Activated CD8-positive, alpha-beta memory T cell treated with anti-CD3 and anti-CD28 coated beads for 24 hours (primary cell): ENCODE measurements around the gene ICAM3.
A peak's percentile ranks its signal among the peaks of the same experiment; 100 is the strongest.
"Not testable (repeated sequence)": the region's sequence is repeated elsewhere in the genome, so short reads cannot be mapped to it uniquely, and the experiment has no call there.

Source experiments
- DNase-seq: peaks from one replicate; pipeline ENCODE4 v3.0.0-alpha.2; 2020

ICAM3 gene

DNA sequence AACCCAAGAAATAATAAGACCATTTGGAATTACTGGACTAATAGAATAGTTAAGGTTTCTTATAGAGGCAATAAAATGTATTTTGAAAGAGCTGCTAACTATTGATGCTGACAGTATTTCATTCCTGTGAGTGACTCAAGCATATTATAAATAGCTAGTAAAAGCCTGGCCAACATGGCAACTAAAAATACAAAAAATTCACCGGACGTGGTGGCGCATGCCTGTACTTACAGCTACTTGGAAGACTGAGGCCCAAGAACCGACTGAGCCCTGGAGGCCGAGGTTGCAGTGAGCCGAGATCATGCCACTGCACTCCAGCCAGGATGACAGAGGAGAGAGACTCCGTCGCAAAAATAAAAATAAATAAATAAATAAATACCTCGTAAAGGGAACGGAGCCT lies 5.4 kb upstream of the ICAM3 start:
- DNase-seq, result no peak

DNA sequence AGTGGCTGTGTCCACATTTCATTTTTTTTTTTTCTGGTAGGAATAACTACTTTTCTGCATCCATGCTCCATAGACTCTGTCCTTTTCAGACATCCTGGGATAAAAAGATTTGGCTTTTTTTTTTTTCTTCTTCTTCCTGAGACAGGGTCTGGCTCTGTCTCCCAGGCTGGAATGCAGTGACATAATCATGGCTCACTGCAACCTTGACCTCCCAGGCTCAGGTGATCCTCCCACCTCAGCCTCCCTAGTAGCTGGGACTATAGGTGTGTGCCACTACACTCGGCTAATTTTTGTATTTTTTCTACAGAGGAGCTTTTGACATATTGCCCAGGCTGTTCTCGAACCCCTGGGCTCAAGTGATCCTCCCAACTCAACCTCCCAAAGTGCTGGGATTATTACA lies 4.1 kb upstream of the ICAM3 start:
- no peak for DNase-seq

DNA sequence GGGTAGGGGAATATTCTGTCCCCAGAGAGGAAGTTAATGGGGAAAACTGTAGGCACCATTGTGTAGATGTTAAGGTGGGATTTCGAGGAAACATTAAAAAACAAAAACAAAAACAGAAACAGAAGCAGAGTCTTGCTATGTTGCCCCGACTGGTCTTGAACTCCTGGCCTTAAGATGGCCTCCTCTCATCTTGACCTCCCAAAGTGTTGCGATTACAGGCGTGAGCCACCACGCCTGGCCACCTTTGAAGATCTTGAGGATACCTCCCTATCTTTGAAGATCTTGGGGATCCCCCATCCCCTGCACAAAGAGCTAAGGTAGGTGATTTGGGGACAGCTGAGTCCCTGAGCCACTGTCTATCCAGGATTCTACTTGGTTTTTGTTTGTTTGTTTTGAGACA lies 553 bp upstream of the ICAM3 start:
- DNase-seq, result no peak

DNA sequence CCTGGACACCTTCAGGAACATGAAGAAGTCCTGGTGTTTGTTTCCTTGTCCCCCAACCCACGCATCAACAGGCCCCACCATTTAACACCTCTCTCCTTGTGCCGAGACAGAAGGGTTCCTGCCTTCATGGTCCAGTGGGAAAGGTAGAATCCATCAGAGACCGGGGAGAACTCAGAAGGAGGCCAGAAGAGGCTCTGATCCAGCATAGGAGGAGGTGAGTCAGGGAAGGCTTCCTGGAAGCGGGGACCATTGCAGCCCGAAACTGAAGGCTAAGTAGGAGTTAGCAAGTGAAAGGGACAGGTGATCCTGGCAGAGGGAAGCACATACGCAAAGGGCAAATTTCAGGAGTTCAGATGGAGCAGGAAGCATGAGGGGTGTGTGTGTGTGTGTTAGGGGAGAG lies 484 bp downstream of the ICAM3 start:
- DNase-seq, result no peak

DNA sequence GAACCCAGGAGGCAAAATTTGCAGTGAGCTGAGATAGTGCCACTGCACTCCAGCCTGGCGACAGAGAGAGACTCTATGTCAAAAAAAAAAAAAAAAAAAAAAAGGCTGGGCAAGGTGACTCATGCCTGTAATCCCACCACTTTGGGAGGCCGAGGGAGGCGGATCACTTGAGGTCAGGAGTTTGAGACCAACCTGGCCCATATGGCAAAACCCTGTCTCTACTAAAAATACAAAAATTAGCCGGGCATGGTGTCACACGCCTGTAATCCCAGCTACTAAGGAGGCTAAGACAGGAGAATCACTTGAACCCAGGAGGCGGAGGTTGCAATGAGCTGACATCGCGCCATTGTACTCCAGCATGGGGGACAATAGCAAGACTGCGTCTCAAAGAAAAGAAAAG lies 2.7 kb downstream of the ICAM3 start:
- DNase-seq, result not testable (repeated sequence)

DNA sequence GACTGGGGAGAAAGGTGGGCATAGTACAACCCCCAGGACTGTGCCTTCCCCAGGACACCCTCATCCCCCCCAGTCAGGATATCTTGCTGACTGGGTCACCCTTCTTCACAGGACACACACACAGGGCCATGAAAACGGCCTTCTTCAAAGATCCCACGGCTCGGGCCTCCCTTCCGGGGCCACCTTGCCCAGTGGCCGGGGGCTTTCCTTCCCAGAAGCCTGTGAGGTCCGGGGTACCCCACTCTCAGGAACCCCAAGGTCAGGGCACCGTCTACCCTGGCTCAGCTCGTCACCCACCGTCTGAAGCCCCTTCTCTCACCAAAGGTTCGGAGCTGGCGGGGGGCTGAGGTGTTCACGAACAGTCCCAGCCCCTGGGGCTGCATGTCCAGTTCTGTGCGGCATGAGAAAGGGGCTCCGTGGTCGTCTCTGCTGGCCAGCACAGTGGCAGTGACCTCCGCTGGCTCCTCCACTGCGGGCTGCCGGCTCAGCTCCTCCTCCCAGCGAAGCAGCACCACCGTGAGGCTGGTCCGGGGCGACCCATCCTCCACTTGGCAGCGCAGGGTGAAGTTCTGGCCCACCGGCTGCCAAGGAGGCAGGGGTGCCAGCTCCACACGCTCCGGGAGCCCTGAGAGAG lies 4.0 kb downstream of the ICAM3 start:
- DNase-seq, result no peak

DNA sequence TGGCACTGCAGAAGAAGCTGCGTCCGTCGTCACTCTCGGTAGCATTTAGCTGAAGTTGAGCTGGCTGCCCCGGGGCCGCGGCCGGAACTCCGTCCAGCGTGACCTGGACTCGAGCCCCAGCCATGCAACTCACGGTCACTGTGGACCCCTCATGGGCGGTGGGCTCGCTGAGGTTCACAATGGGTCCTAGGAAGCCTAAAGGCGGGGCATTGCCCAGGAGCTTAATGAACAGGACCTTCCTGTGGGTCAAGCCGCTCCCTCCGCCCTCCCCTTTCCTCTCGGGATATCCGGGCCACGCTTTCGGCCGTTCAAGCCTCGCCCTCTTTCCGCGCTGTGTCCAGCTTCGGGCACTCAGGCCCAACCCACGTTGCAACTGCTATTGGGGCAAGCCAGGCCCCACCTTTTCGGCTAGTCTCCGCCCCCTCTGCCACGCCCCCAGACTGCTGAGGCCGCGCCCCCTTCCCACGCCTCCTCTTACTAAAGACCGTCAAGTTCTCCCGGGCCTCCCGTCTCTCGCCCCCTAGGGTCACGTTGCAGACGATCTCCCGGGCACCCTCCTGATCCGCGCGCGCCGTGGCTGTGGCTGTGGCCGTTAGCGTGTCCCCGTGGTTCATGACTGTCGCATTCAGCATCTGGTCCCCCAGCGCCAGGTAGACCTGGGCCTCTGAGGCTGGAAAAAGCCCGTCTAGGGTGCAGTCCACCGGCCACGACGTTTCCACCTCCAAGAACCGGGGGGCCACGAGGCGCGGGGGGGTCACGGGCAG lies 4.7 kb downstream of the ICAM3 start:
- peak; percentile 77 for DNase-seq

DNA sequence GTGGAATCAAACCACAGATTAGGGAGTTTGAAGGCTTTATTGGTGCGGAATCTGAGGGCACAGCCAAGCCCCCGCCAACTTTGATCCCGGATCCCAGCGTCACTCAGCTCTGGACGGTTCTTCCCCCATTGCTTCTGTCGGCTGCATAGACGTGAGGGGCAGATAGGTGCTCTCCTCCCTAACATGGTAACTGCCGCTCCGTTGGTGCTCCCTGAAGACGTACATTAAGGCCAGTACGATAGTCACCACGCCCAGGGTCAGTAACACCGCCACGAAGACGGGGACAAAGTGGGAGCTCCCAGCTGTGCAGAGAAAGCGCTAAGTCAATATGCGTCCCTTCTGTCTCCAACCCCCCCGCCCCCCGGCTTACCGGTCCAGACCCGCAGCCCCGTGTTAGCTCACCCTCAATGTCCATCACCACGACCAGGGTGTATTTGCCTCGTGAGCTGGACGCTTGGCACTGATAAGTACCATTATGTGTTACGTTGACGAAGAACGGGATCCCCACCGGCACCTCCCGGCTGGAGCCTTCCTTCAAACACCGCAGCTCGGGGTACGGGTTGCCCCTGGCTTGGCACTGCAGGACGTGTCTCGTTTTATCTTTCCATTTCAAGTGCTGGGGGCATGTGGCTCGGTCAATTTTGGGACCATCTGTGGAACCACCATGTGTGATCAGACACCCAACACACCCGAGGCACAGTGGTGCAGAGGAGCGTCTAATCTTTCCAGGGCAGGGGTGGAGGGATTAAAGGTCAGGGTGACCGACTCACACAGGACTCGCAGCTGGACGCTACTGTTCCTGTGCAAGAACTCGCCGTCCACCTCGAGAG lies 5.5 kb downstream of the ICAM3 start:
- DNase-seq, result no peak

DNA sequence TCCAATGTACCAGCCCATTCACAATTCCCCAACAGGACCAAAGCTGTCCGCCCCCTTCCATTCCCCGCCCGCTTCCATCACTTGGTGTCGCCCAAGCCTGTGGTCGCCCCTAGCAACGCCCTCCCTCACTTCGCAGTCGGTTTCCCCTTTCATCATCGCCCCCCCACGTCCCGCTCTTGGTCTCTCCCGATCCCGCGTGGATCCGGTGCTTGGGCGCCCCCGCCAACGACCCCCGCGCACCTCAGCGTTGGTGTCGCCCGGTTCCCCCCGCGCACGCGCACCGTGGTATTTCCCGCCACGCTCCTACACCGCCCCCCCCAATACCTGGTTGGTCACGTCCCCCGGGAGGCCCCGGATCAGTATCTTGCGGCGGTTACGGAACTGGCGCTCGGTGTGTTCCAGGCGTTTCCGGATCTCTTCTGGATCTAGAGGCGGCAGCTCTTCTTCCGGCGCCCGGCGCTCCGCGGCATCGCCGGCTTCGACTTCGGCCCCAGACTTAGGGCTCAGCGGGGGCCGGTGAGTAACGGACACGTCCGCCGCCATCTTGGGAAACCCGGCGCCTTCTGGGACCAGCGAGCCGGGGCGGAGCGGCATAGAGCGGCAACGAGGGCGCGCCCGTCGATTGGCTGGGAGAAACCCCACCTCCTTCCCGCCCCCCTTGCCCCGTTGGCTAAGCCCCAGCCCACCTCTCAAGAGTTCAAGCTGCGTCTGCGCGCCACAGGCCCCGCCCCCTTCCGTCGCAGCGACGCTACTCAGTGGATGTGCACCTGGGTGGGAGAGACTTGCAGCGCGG lies 6.3 kb downstream of the ICAM3 start, which contains the start of gene RAVER1:
TSS of gene RAVER1 (minus strand) at position 565 of the 793 bp plus-strand sequence. CDS start at position 543, 22 bp downstream.
- peak; percentile 97 for DNase-seq

DNA sequence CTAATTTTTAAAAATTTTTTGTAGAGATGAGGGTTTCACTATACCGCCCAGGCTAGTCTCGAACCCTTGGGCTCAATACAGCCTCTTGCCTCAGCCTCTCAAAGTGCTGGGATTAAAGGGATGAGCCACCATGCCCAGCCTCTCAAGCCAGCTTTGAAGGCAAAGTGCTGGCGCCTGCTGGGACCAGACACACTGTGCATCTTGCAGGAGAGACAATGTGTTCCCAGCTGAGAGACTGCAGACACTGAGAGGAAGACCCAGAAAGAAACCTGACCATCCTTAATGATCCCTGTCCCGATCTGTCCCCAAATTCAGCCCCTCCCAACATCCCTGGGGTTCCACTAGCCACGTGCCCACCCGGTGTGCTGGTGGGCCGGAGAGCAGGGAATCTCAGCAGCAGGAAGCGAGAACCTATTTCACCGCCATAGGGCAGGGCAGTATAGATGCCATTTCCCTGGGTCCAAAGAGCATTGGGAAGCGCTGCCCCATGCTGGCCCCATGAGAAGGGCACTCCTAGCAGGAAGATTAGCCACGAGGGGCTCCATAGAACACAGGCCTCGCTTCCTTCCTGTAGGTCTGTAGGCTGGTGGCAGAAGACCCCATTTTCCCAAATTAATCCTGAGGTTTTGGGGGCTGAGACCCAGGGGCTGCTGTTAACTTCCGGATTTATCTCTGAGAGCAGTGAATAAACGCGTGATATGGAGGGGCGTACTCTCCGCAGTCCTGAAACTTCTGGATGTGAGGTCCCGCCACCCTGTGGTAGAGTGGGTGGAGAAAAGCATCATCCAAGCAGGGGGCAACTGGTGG lies 7.1 kb downstream of the ICAM3 start:
- no peak for DNase-seq

DNA sequence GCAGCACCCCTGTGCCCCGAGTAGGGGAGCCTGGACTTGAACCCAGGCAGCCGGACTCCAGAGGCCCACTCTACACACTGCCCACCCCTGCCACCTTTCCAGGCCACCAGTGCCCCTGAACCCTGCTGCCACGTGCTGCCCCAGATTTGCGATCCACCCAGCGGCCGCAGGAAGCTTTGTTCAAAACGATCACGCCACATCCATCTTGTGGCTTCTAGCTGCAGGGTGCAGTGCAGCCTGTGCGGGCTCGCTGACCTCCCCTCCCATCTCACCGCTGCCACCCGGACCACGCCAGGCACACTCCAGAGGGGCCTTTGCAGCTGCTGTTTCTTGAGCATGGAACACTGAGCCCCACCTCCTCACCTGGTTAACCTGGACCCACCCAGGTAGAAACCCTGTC lies 9.9 kb downstream of the ICAM3 start:
- DNase-seq, result no peak

DNA sequence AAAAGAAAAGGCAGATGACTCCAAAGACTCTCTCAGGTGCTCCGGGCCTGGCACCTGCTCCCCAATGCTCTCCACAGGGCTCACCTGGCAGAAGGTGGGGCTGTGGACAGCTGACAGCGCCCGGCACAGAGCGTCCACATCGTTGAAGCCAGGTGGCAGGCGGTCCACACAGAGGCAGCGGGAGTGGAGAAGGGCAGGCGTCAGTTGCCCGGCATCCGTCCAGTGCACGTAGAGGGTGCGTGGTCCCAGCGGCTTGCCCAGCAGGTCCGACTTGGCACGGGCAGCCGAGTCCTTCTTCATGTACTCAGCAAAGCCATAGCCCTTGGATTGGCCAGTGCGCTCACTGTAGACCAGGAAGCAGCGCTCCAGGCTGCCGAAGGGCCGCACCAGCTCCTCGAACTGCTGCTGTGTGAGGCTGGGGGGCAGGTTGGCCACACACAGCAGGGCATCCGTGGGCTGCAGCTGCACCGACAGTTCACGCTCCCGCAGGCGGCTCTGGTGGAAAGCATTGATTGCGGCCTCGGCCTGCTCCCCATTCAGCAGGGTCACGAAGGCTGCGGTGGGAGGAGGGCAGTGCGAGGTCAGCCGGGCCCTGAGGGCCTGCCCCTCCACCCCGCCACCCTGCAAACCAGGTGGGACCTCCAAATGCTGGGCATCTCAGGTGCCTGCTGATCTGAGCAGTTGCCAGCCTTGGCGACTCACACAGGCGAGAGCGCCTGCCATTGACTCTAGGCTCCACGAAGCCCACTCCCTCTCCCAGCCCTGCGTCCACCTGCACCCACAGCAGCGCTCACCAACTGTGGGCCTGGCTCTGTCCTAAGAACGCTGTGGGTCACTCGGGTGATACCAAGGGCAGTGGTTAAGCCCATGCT lies 10.6 kb downstream of the ICAM3 start:
- no peak for DNase-seq

DNA sequence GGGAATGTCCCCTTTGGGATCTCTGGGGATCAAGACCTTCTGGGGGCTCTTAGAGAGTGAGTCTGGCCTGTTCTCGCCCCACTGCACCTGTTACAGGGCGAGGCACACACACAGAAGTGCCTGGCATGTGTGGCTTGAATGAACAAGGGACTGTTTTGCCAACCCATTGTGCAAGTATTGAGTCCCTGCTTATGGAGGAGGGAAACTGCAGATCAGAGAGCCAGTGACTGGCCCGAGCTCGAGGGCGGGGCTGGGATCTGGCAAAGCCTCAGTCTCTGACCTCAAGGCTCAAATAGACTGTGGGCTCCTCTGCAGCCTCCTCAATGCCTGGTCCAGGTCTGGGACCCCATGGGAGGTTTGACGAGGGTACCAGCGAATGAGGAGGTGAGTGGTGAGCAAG lies 11.6 kb downstream of the ICAM3 start:
- no peak for DNase-seq

DNA sequence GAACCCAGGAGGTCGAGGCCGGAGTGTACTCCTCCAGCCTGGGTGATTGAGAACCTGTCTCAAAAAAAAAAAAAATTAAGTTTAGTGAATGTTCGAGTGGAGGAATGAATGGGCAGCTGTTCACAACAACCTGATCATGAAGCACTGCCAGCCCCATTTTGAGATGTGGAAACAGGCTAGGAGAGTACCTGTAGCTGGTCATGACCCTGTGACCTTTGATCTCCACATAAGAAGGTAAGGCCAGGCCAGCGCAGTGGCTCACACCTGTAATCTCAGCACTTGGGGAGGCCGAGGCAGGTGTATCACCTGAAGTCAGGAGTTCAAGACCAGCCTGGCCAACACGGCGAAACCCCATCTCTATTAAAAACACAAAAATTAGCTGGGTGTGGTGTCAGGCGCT lies 13.7 kb downstream of the ICAM3 start:
- DNase-seq, result no peak

DNA sequence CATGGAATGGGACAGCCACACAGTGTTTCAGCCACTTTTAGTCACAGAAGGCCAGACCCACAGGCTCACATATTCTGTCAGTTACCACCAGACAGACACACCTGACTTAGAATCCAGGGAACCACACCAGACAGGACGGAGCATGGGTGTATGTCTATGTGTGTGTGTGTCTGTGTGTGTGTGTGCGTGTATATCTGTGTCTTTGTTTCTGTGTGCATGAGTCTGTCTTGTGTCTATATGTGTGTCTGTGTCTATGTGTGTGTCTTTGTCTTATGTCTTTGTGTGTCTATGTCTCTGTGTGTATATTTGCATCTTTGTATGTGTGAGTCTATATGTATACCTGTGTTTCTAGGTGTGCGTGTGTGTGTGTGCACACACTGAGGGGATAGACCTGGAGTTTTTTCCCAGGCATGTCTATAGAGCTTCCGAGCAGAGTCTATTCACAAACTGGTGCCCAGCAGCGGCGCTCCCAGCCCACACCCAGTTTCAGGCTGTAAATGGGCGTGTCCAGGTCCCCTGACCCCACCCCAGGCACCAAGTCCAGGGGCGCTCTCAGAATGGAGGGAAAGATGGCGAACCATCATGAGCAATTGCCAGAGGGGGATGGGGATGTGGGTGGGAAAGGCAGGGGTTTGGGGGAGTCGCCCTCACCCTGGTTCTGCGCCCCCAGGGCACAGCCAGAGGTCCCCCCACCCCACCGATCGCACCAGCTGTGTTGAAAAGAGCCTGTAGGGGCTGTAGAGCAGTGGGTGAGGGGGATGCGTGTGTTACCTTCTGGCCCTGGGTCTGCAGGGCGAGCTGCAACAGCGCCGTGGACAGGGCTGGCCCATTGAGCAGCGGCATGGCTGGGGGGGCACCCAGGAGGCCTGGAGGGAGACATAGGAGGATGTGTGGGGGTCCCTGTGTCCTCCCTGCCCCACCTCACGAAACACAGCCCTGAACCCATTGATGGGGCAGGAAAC lies 17.3 kb downstream of the ICAM3 start:
- no peak for DNase-seq

DNA sequence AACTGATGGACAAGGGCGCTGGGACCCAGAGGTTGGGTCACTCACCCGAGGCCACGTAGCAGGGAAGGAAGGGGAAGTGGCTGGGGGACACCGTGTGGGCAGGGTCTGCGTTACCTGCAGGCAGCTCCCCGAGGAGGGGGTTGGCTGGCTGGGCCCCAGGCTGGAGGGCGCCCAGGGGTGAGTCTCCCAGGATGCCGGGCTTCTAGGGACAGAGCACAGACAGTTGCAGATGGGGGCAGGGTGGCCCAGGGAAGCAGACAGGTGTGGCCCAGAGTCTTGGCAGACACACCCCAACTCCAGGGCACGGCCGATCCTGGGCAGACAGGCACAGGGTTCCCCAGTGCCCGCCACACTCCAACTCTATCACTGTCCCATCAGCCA lies 18.0 kb downstream of the ICAM3 start:
- no peak for DNase-seq

DNA sequence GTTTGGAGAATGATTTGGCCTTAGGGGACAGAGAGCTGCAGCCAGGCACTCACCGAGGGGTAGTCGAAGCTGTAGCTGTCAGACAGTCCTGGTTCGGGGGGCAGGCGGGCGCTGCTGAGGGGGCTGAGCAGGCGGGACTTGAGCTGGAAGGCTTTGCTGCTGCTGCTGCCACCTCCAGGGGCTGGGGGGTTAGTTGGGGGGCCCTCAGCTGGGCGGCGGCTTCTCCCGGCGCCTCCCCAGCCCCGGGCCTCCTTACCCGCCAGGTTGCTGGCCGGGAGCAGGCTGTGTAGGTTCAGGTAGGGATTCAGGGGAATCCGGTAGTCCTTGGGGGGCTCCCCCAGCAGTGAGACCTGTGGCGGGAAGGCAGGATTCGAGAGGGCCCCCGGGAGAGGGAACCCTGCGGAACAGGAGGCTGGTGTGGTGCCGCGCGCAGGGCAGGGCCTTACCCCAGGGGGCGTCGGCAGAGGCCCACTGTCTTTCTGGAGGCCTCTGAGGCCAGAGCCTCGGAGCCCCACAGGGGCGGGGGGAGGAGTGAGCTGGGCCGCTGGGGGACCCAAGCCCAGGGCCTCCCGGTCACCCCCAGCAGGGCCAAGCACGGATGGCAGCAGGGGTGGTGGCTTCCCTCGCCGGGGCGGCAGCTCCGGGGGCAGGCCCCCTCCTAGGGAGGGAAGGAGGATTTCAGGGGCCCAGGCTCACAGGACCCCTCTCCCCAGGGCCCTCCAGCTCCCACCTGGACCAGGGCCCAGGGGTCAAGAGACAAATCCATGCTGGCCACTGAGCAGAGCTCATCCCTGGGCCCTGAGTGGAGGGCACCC lies 18.6 kb downstream of the ICAM3 start:
- DNase-seq, result no peak

DNA sequence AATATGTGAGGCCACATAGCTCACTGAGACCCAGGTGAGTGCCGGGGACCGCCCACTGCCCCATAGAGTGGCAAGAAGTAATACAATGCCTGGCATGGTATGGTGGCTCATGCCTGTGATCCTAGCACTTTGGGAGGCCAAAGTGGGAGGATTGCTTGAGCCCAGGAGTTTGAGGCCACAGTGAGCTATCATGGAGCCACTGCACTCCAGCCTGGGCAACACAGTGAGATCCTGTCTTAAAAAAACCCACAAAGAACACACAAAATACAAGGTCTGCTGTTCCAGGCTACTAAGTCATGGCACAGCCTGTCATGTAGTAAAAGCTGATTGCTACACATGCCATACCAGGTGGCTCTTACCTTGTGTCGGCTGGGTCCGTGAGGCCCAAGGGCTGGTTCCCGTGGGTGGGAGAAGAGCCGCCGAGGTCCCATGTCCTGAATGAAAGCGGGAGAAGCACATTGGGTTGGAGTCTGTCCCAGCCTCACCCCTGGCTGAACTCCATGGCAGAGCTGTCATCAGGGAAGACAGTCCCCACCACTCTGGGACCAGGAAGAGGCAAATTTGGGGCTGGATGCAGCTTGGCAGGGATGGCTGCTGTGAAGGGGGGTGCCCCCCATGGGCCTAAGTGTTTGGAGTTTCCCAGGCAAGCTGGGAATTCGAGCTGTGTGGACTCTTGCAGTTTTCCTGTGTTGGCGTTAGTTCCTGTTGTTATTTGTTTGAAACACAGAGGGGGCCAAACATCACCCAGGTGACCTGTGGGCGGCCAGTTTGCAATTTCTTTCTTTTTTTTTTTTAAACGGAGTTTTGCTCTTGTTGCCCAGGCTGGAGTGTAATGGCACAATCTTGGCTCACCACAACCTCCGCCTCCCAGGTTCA lies 20.4 kb downstream of the ICAM3 start:
- DNase-seq, result no peak
